ENCODE measurements around the gene LMF2. TPM values are rescaled to one million over a fixed set of nuclear protein-coding genes. Genes with fewer than 3 reads are reported as not detected.
"Not testable (repeated sequence)": the region's sequence is repeated elsewhere in the genome, so short reads cannot be mapped to it uniquely, and the experiment has no call there.

Gene LMF2
- total RNA-seq, 2 donors from 2014 or later: 39.0 to 53.3 TPM

- intact Hi-C loops (cut with DNase I): no loop called here
- DNase-seq (ENCODE audit: low spot score): no peak
Observed at GRCh38 chr22:50537765-50538164, 30.3 kb upstream of the LMF2 start.

GRCh38 chr22:50536226-50536625, 28.7 kb upstream of the LMF2 start:
- DNase-seq (ENCODE audit: low spot score): no peak
- intact Hi-C loops (cut with DNase I): no loop called here

- intact Hi-C loops (cut with DNase I): no loop called here
- no peak for DNase-seq (ENCODE audit: low spot score)
Observed at GRCh38 chr22:50535113-50535512, 27.6 kb upstream of the LMF2 start.

GRCh38 chr22:50533856-50534711, 26.6 kb upstream of the LMF2 start:
- intact Hi-C loops (cut with DNase I); DNase-seq (ENCODE audit: low spot score): not testable (repeated sequence)

GRCh38 chr22:50532824-50533796, 25.6 kb upstream of the LMF2 start:
- no peak for DNase-seq (ENCODE audit: low spot score)
- intact Hi-C loops (cut with DNase I): no loop called here

- DNase-seq (ENCODE audit: low spot score): peak; percentile 95
Observed at GRCh38 chr22:50531962-50532674, 24.6 kb upstream of the LMF2 start.

GRCh38 chr22:50531546-50531961, 24.1 kb upstream of the LMF2 start:
- peak; percentile 93 for DNase-seq (ENCODE audit: low spot score)

More at GRCh38 chr22:50531962-50532674, 24.6 kb upstream of the LMF2 start:
- intact Hi-C loops (cut with DNase I): no loop called here

GRCh38 chr22:50530877-50531545, 23.5 kb upstream of the LMF2 start:
- DNase-seq (ENCODE audit: low spot score): peak; percentile 98
- intact Hi-C loops (cut with DNase I): no loop called here

More at GRCh38 chr22:50531546-50531961, 24.1 kb upstream of the LMF2 start:
- intact Hi-C loops (cut with DNase I): no loop called here

GRCh38 chr22:50530580-50530876, 23.0 kb upstream of the LMF2 start:
- DNase-seq (ENCODE audit: low spot score): no peak

GRCh38 chr22:50529897-50530579, 22.5 kb upstream of the LMF2 start, which contains the start of gene TYMP:
TSS of gene TYMP (minus strand) at chr22:50530012. CDS start at chr22:50529709, 303 bp downstream.
- intact Hi-C loops (cut with DNase I): no loop called here
- DNase-seq (ENCODE audit: low spot score): peak; percentile 97

More at GRCh38 chr22:50530580-50530876, 23.0 kb upstream of the LMF2 start:
- intact Hi-C loops (cut with DNase I): no loop called here

GRCh38 chr22:50529416-50529896, 22.0 kb upstream of the LMF2 start:
- intact Hi-C loops (cut with DNase I): no loop called here
- DNase-seq (ENCODE audit: low spot score): no peak

GRCh38 chr22:50528682-50529415, 21.3 kb upstream of the LMF2 start:
- intact Hi-C loops (cut with DNase I): no loop called here
- DNase-seq (ENCODE audit: low spot score): no peak

- DNase-seq (ENCODE audit: low spot score): no peak
- intact Hi-C loops (cut with DNase I): no loop called here
Observed at GRCh38 chr22:50527921-50528681, 20.6 kb upstream of the LMF2 start.

- intact Hi-C loops (cut with DNase I): no loop called here
- peak; percentile 88 for DNase-seq (ENCODE audit: low spot score)
Observed at GRCh38 chr22:50526834-50527801, 19.6 kb upstream of the LMF2 start.

GRCh38 chr22:50526108-50526833, 18.8 kb upstream of the LMF2 start:
- intact Hi-C loops (cut with DNase I): no loop called here
- peak; percentile 96 for DNase-seq (ENCODE audit: low spot score)
